ENCODE measurements around the gene CNDP1. TPM values are rescaled to one million over a fixed set of nuclear protein-coding genes. Genes with fewer than 3 reads are reported as not detected.

The CNDP1 gene
- polyA plus RNA-seq, 1 of the 3 experiments (the other 2 are of a cell fraction) = not detected

- no peak for TF ChIP-seq GATA2 (CRISPR knock-in tag; IDR thresholded peaks at IDR 0.05)
- no peak for TF ChIP-seq RXRA (IDR thresholded peaks at IDR 0.05; ENCODE audit: borderline replicate concordance, low read depth)
- TF ChIP-seq POLR2AphosphoS5 (IDR thresholded peaks at IDR 0.05; ENCODE audit: low read depth, low read length) = no peak
- TF ChIP-seq RCOR1 (IDR thresholded peaks at IDR 0.05; ENCODE audit: low read length) = no peak
- no peak for TF ChIP-seq MXI1 (IDR thresholded peaks at IDR 0.05; ENCODE audit: low read depth, low read length)
Observed at GRCh38 chr18:74635224-74635975, 101.1 kb downstream of the CNDP1 start (continued).

Other genes with a start within 250 kb of the CNDP1 start
- 39.0 and 42.1 TPM in 2 replicates for gene CYB5A, start 242.5 kb upstream of the CNDP1 start, polyA plus RNA-seq (2012; rRNA removed)
- not detected in 2 replicates for gene C18orf63, start 218.7 kb upstream of the CNDP1 start, polyA plus RNA-seq (2012; rRNA removed)
- not detected in 2 replicates for gene DIPK1C, start 77.2 kb upstream of the CNDP1 start, polyA plus RNA-seq (2012; rRNA removed)
- 78.5 and 84.9 TPM in 2 replicates for gene CNDP2, start 38.1 kb upstream of the CNDP1 start, polyA plus RNA-seq (2012; rRNA removed)
- 2.6 and 2.7 TPM in 2 replicates for gene ZNF407, start 63.4 kb downstream of the CNDP1 start, polyA plus RNA-seq (2012; rRNA removed)